ENCODE measurements around the gene CLDN20. TPM values are rescaled to one million over a fixed set of nuclear protein-coding genes. Genes with fewer than 3 reads are reported as not detected.

The CLDN20 gene
- total RNA-seq, 2 donors from 2014 or later: not detected

- Histone ChIP-seq H3K4me3 (no peak overlapping the region), H3K27me3 (replicated peaks; ENCODE audit: insufficient read depth) (no peaks in the 10 kb centered on the region), H3K36me3 (no peaks in the 10 kb centered on the region), H3K27ac (peak overlapping the region; percentile 14 to 28), H3K9me3 (no peaks in the 10 kb centered on the region), H3K4me1 (ENCODE audit: control insufficient read depth in 1 of 2, low read depth in 2 of 2) (peaks cover 27 to 44% of the 10 kb centered on the region in 2 donors)
- ATAC-seq (ENCODE audit: insufficient number of reproducible peaks, low FRiP score, low read depth): no peak
- no peak for TF ChIP-seq CTCF (IDR thresholded peaks at IDR 0.05)
- no peak for DNase-seq (ENCODE audit: low spot score)
These were observed 10.3 kb downstream of the CLDN20 start for GRCh38 chr6:155274106-155274505.

DNA sequence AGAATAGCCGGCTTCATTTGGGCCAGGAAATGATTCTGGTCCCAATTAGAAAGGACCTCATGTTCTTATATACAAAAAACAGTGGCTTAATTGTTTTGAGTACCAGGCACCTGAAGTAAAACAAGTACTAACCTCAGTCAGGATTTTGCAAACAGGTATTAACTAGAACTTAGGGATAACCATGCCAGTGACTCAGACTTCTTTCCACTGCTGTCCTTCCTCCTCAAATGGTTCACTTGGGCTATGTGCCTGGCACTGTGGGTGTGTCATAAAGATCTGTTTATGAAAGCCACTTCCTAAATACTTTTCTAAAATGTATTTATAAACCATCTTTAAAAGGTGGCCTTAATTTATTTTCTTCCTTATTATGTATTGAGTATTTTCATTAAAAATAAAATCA, 10.7 kb downstream of the CLDN20 start:
- Histone ChIP-seq H3K4me3 (no peak overlapping the region), H3K4me1 (ENCODE audit: control insufficient read depth in 1 of 2, low read depth in 2 of 2) (peaks cover 27 to 44% of the 10 kb centered on the region in 2 donors), H3K27ac (peak overlapping the region; percentile 14 to 28), H3K36me3 (no peaks in the 10 kb centered on the region), H3K9me3 (no peaks in the 10 kb centered on the region), H3K27me3 (replicated peaks; ENCODE audit: insufficient read depth) (no peaks in the 10 kb centered on the region)
- DNase-seq (ENCODE audit: low spot score): no peak
- TF ChIP-seq CTCF (IDR thresholded peaks at IDR 0.05): no peak
- no peak for ATAC-seq (ENCODE audit: insufficient number of reproducible peaks, low FRiP score, low read depth)

DNA sequence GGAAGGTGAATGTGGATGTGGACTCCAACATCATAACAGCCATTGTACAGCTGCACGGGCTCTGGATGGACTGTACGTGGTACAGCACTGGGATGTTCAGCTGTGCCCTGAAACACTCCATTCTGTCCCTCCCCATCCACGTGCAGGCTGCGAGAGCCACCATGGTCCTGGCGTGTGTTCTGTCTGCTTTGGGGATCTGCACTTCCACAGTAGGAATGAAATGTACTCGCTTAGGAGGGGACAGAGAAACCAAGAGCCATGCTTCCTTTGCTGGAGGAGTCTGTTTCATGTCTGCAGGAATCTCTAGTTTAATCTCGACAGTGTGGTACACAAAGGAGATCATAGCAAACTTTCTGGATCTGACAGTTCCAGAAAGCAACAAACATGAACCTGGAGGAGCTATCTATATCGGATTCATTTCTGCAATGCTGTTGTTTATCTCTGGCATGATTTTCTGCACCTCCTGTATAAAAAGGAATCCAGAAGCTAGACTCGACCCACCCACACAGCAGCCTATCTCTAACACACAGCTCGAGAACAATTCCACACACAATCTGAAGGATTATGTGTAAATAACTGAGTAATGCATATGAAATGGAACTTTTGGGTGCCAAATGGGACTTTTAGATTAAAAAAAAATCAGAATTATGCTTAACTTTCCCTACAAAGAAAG, 12.1 kb downstream of the CLDN20 start:
- TF ChIP-seq CTCF (IDR thresholded peaks at IDR 0.05): no peak
- H3K27me3 ChIP-seq (replicated peaks; ENCODE audit: insufficient read depth): no peaks in the 10 kb centered on the region
- ATAC-seq (ENCODE audit: insufficient number of reproducible peaks, low FRiP score, low read depth): no peak
- no peak for DNase-seq (ENCODE audit: low spot score)
- no peaks in the 10 kb centered on the region for H3K9me3 ChIP-seq
- peaks cover 27 to 44% of the 10 kb centered on the region in 2 donors for H3K4me1 ChIP-seq (ENCODE audit: control insufficient read depth in 1 of 2, low read depth in 2 of 2)
- no peak overlapping the region for H3K4me3 ChIP-seq
- peak overlapping the region; percentile 15 to 19 for H3K27ac ChIP-seq
- H3K36me3 ChIP-seq: no peaks in the 10 kb centered on the region

- no peak for ATAC-seq (ENCODE audit: insufficient number of reproducible peaks, low FRiP score, low read depth)
- no peaks in the 10 kb centered on the region for H3K27me3 ChIP-seq (replicated peaks; ENCODE audit: insufficient read depth)
- peaks cover 27 to 44% of the 10 kb centered on the region in 2 donors for H3K4me1 ChIP-seq (ENCODE audit: control insufficient read depth in 1 of 2, low read depth in 2 of 2)
- no peak overlapping the region for H3K4me3 ChIP-seq
- no peaks in the 10 kb centered on the region for H3K9me3 ChIP-seq
- no peak for TF ChIP-seq CTCF (IDR thresholded peaks at IDR 0.05)
- no peak overlapping the region for H3K27ac ChIP-seq
- no peaks in the 10 kb centered on the region for H3K36me3 ChIP-seq
- no peak for DNase-seq (ENCODE audit: low spot score)
These were observed 12.8 kb downstream of the CLDN20 start for GRCh38 chr6:155276638-155277037.

DNA sequence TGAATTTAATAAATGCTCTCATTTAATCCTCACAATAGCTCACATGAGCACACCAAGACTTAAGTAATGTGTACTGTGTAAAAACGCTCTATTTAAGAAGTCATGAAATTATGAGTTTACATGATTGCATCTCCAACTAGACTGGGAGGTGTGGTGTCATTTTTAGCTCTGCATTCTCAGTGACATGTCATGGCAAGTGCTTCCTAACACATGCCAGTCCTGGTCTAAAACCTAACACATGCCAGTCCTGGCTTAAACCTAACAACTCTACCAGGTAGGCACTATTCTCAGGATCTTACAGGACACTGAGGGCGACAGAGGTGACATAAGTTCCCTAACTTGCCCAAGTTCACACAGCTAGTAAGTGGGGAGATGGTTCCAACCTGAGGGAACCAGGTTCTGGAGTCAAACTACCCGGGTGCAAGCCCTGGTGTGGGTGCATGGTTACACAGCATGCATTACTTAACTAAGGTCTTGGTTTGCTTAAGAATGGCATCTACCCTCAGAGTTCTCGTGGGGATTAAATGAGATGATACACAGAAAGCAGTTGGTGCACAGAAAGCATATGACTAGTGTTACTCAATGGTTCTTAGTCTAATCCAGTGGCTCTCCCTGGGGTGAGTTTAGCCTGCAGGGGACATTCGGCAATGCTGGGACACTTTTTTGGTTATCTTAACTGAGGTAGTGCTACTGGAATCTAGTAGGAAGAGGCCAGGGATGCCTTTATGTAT, 14.7 kb downstream of the CLDN20 start:
- no peaks in the 10 kb centered on the region for H3K9me3 ChIP-seq
- H3K4me3 ChIP-seq: no peak overlapping the region
- ATAC-seq (ENCODE audit: insufficient number of reproducible peaks, low FRiP score, low read depth): no peak
- H3K27me3 ChIP-seq (replicated peaks; ENCODE audit: insufficient read depth): no peaks in the 10 kb centered on the region
- TF ChIP-seq CTCF (IDR thresholded peaks at IDR 0.05): no peak
- DNase-seq (ENCODE audit: low spot score): no peak
- no peak overlapping the region for H3K27ac ChIP-seq
- no peaks in the 10 kb centered on the region for H3K36me3 ChIP-seq
- peaks cover 14 to 34% of the 10 kb centered on the region in 2 donors for H3K4me1 ChIP-seq (ENCODE audit: control insufficient read depth in 1 of 2, low read depth in 2 of 2)

Measured in thoracic aorta (tissue), 2 donors.